ENCODE measurements around the gene HIPK2.

HIPK2 gene

GRCh38 chr7:139715194-139715815 is 62.5 kb downstream of the HIPK2 start:
- DNase-seq (ENCODE audit: low spot score): no peak

GRCh38 chr7:139714163-139714901 is 63.5 kb downstream of the HIPK2 start:
- peak; percentile 75 for DNase-seq (ENCODE audit: low spot score)

GRCh38 chr7:139713526-139714162 is 64.2 kb downstream of the HIPK2 start:
- DNase-seq (ENCODE audit: low spot score): no peak

- no peak for DNase-seq (ENCODE audit: low spot score)
Observed at GRCh38 chr7:139713061-139713460, 64.7 kb downstream of the HIPK2 start.

- DNase-seq (ENCODE audit: low spot score): no peak
Observed at GRCh38 chr7:139711991-139712743, 65.6 kb downstream of the HIPK2 start.

GRCh38 chr7:139710036-139710435 is 67.8 kb downstream of the HIPK2 start:
- no peak for DNase-seq (ENCODE audit: low spot score)

GRCh38 chr7:139709485-139709884 is 68.3 kb downstream of the HIPK2 start:
- no peak for DNase-seq (ENCODE audit: low spot score)

- DNase-seq (ENCODE audit: low spot score): peak; percentile 69
Observed at GRCh38 chr7:139708541-139708940, 69.3 kb downstream of the HIPK2 start.

- no peak for DNase-seq (ENCODE audit: low spot score)
Observed at GRCh38 chr7:139706837-139707236, 71.0 kb downstream of the HIPK2 start.

- no peak for DNase-seq (ENCODE audit: low spot score)
Observed at GRCh38 chr7:139704308-139704879, 73.4 kb downstream of the HIPK2 start.

- DNase-seq (ENCODE audit: low spot score): no peak
Observed at GRCh38 chr7:139703487-139704307, 74.1 kb downstream of the HIPK2 start.

GRCh38 chr7:139702811-139703486 is 74.8 kb downstream of the HIPK2 start:
- no peak for DNase-seq (ENCODE audit: low spot score)

- DNase-seq (ENCODE audit: low spot score): no peak
Observed at GRCh38 chr7:139702313-139702731, 75.5 kb downstream of the HIPK2 start.

- DNase-seq (ENCODE audit: low spot score): no peak
Observed at GRCh38 chr7:139701908-139702307, 75.9 kb downstream of the HIPK2 start.

- DNase-seq (ENCODE audit: low spot score): no peak
Observed at GRCh38 chr7:139700505-139701235, 77.1 kb downstream of the HIPK2 start.

GRCh38 chr7:139699640-139700504 is 77.9 kb downstream of the HIPK2 start:
- no peak for DNase-seq (ENCODE audit: low spot score)

GRCh38 chr7:139698844-139699243 is 79.0 kb downstream of the HIPK2 start:
- no peak for DNase-seq (ENCODE audit: low spot score)

GRCh38 chr7:139698278-139698677 is 79.5 kb downstream of the HIPK2 start:
- no peak for DNase-seq (ENCODE audit: low spot score)

- DNase-seq (ENCODE audit: low spot score): no peak
Observed at GRCh38 chr7:139697056-139697455, 80.7 kb downstream of the HIPK2 start.
